Measurements from ENCODE around the gene MYO1F.

- TF ChIP-seq EGR1 (IDR thresholded peaks at IDR 0.05) (no peak), CEBPB (IDR thresholded peaks at IDR 0.05) (no peak), REST (IDR thresholded peaks at IDR 0.05; ENCODE audit: low read depth) (no peak), RAD21 (IDR thresholded peaks at IDR 0.05; ENCODE audit: low read depth) (no peak), MAX (IDR thresholded peaks at IDR 0.05) (no peak), USF1 (IDR thresholded peaks at IDR 0.05) (no peak), CREB1 (IDR thresholded peaks at IDR 0.05; ENCODE audit: low read depth) (no peak), YY1 (IDR thresholded peaks at IDR 0.05; ENCODE audit: low read depth) (no peak), NFIC (IDR thresholded peaks at IDR 0.05) (no peak), TEAD4 (IDR thresholded peaks at IDR 0.05) (no peak), EP300 (IDR thresholded peaks at IDR 0.05; ENCODE audit: borderline replicate concordance) (no peak), TAF1 (IDR thresholded peaks at IDR 0.05; ENCODE audit: low read depth) (no peak), ZBTB7A (IDR thresholded peaks at IDR 0.05; ENCODE audit: low read depth) (no peak)
These were observed 37.8 kb upstream of the MYO1F start for GRCh38 chr19:8615024-8615423.

All from Ishikawa (cell line).